NCI-H1092 (cell line): ENCODE data around the gene NRSN2.
"Not testable (repeated sequence)": the region's sequence is repeated elsewhere in the genome, so short reads cannot be mapped to it uniquely, and the experiment has no call there.

Experiments used
- DNase-seq: peaks from one replicate; lab custom pipeline; 2025; lab: John Stamatoyannopoulos, UW

The NRSN2 gene

DNA sequence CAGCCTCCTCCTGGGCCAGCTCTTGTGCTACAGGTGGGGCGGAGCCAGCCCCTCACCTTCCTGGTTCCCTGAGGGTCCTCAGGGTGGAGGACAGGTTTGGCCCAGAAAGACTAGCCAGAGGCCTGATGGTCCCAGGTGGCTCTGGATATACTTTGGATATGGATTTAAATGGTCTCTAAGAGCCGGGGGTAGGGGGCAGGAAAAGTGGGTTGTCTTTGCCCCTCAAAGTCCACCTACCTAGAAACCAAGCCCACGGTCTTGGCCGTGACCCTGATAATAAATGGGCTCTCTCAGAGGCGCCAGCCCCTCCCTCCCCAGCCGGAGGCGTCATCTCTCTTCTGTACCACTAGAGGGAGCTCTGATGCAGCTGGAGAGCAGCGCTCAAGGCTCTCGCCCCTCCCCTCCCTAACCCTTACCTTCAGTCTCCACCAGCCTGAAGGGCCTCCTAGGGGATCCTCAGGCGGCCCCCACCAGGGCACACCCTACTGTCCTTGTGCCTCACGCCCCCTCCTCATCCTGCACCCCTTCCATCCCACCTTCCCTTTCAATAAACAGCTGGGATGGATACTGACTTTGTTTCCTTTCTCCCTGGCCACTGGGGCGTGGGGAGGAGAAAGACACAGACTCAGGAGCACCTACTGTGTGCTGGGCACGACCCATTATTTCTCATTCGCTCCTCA lies 7.5 kb downstream of the NRSN2 start:
- peak; percentile 46 for DNase-seq

DNA sequence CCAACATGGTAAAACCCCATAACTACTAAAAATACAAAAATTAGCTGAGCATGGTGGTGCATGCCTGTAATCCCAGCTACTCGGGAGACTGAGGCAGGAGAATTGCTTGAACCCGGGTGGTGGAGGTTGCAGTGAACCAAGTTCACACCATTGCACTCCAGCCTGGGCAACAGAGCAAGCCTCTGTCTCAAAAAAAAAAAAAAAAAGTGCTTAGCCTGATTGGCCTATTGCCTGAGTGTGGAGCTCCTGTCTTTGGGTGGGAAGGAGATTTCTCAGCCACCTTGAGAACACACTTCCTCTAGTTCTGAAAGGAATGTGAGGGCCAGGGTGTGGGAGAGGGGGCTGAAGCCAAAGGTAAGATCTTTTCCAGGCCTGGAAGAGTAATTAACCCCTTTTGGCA lies 9.2 kb downstream of the NRSN2 start:
- DNase-seq: not testable (repeated sequence)

DNA sequence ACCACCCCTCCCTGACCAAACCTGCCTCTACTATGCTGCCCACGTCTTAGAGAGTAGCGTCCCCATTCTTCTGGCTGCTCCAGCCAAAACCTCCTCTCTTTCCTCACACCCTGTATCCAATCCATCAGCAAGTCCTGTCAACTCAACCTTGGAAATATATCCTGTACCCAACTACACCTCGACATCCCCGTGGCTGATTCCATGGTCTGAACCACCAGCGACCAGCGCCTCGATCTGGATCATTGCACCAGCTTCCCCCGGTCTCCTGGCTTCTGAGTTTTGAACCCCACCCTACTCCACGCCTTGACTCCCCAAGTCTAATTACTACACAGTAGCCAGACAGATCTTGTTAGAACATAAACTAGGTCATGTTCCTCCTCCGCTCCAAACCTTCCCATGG lies 9.8 kb downstream of the NRSN2 start:
- DNase-seq: no peak

DNA sequence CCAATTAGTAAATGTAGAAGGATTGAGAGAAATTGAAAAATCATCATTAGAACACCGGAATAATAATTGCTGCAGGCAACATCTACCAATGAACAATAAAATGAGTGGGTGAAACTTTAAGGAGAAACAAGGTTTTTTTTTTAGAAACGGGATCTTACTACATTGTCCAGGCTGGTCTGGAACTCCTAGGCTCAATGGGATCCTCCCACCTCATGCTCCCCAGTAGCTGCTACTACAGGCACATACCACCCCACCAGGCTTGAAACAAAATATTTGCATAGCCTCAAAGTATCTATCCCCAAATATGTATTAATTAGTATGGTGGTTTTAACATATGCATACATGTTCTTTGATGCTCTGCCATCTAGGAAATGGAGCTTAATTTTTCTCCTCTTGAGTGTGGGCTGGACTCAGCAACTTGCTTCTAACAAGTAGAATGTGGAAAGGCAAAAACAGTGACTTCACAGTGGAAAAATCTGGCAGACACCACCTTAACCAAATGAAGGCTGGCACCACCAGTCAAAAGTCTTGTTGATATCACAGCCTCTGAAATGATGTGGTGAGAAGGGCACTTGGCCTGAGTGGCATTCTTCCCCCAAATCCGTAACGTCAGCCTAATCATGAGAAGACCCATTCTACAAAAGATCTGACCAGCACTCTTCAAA lies 12.1 kb downstream of the NRSN2 start:
- DNase-seq: no peak

DNA sequence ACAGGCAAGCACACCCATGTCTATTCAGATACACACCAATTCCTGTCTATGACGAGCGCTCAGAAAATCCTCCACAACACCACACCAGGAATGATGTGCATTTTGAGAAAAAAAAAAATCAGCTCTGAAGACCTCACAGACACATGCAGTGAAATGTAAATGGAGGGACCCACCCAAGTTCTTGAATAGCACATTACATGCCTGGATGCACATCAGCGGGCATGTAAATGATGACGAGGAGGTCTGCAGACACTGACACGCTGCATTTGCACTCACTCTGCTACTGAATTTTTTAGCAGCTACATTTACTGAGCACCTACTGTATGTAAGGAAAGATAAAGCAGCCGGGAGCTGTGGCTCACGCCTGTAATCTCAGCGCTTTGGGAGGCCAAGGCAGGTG lies 14.7 kb downstream of the NRSN2 start:
- no peak for DNase-seq

DNA sequence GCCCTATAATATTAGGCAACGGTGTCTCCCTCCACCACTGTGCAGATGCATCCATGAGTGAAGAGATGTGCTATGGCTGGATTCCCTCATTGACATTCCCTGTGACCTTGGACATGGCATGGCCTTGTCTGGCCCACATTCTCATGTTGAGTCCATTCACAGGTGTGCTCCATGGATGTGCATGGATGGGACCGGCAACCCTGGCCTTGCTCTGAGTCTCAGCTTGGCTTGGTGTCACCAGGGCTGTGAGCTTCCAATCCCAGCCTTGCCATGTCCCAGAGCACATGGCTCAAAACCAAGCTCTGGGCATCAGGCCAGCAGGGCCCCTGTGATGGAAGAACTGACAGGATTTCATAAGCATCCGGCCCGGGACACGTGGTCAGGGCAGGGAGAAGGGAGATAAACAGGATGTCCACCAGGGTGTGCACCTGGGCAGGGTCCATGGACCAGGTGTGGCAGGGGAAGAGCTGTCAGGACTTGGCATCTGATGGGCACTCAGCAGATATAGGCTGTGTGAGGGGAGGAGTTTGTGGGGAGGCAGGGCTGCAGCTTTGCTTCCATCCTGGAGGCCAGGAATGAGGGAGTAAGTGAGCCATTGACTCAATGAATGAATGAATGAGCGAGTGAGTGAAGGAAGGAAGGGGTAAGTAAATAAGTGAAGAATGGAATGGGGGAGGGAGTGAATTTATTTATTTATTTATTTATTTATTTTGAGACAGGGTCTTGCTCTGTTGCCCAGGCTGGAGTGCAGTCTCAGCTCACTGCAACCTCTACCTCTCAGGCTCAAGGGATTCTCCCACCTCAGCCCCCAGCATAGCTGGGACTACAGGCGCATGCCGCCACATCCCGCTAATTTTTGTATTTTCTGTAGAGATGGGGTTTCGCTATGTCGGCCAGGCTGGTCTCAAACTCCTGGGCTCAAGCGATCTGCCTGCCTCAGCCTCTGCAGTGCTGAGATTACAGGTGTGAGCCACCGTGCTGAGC lies 15.7 kb downstream of the NRSN2 start:
- DNase-seq: peak; percentile 50

DNA sequence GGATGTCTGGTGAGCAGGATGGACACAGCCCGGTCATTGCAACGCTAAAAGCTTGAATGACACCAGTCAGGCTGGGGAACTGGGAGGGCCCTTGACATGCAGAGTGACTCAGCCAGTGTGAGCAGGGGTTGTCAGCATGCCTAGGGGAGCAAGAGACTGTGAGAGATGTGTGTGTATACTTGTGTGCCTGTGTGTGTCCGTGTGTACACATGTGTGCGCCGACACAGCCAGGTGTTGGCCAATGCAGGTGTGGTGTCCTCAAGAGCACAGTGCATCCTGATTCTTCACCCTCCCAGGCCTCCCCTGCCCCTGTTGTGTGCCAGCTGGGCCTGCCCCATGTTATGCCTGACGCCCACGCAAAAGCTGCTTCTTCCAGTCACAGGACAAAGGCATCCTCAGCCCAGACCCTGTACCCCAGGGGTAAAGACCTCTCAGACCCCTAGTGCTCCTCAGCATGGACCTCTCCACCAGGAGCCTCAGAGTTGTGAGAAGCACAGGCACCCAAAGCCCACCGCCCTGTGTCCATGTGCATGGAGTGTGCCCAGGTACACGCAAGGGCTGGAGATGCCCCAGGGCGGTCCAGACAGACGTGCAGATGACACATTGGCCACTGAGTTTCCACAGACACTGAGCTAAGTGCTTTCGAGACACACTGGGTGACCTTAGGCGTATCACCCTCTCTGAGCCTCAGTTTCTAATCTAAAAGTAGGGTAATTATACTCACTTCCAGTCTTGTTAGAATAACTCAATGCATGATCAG lies 16.6 kb downstream of the NRSN2 start:
- DNase-seq: no peak

DNA sequence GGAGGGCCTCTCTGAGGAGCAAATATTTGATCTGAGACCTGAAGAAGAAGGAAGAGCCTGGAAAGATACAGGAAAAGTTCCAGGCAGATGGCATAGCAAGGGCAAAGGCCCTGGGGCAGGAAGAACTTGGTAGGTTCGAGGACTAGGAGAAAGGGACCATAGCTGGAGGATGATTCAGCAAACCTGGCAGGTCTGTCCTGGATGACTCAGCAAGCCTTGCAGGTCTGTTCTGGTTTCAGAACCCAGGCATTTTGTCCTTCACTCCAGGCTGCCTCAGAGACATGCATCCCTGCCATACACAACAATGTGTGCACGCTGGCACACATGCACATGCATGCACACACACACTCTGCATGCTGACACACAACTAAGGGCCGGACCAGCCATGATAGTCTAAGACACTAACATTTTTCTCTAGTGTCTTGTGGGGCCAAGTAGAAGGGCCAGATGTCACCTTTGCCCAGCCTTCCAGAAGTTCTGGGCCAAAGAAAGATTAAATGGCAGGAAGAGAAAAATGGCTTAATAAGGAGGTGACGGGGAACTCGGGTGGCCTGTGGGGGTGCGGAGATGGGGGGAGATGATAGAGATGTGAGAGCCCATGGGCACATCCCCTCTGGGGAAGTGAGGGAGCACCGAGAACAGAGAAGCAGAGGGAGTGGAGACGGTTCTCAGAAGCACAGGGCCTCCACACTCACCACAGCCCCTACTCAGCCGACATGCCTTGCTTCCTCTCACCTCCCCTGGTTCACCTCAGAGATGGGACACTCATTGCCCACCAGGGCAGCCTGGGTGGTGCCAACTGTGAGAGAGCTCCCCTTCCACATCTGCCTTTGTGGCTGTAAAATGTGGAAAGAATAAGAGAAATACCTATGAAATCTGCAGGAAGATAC lies 18.2 kb downstream of the NRSN2 start:
- DNase-seq: no peak

DNA sequence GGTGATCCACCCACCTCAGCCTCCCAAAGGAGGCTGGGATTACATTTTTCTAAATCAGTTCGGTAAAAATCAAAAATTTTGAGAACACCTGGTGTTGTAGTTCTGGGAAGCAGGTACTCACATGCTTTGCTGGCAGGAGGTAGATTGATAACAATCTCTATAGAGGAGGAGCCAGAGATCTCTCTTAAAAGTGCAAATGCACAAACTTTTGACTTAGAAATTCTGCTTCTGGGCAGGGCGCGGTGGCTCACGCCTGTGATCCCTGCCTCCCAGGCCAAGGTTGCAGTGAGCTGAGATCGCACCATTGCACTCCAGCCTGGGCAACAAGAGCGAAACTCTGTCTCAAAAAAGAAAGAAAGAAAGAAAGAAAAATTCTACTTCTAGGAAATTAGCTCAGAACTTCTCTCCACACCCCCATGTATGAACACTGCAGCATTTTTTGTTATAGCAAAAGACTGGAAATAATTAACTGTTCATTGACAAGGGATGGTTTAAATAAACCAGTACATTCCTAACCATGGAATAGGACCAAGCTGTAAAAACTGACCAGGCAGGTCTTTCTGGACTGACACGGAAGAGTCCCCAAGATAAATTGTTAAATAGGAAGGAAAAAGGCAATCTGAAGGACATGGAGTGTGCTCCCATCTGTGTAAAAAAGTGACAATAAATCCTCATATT lies 19.3 kb downstream of the NRSN2 start:
- no peak for DNase-seq

DNA sequence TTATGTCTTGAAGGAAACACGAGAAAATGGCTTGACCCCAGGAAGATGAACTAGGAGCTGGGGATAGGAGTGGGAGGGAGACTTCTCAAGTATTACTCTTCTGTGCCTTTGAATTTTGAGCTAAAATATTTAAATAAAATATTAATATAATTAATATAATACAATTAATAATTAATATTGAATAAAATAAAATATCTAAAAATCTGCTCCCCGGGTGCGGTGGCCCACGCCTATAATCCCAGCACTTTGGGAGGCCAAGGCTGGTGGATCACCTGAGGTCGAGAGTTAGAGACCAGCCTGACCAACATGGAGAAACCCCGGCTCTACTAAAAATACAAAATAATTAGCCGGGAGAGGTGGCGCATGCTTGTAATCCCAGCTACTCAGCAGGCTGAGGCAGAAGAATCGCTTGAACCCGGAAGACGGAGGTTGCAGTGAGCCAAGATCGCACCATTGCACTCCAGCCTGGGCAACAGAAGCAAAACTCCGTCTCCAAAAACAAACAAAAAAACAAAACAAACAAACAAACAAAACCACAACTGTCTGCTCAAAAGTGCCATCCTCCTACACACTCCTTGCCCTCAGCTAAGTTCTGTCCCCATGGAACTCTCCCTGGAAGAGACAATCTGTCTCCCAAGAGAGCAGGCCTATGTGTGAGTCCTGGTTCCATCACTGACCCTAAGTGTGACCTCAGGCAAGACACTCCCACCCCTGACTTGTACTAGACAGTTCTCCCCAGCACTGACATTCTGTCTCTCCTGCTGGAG lies 20.0 kb downstream of the NRSN2 start:
- no peak for DNase-seq

DNA sequence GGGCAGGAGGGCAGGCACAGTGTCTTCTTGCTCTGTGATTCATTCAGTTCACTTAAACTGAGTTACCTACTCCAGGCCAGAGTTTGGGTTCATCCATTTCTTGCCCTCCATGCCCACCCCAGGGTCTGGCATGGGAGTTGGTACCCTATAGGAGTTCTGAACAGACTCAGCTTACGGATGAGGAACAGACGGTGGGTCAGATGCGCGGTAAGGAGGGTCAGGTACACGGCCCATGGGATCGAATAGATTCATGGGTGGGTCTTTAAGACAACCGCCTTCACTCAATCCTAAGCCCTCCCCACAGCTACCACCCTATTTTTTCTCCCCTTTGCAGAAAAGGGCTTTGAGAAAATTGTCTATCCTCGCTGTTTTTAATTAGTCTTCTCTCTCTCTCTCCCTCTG lies 20.6 kb downstream of the NRSN2 start:
- no peak for DNase-seq

DNA sequence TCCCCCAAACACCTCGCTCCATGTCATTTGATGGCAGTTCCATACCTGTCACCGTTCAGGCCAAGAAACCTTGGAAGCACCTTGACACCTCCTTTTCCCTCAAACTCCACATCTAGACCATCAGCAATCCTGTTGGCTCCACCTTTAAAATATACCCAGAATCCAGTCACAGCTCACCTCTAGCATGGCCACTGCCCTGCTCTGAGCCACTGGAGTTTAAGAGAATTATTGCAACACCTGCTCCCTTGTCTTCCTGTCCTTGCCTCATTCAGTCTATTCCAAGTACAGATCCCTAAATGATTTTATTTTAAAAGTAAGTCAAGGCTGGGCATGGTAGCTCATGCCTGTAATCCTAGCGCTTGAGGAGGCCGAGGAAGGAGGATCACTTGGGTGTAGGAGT lies 22.0 kb downstream of the NRSN2 start:
- DNase-seq: no peak

DNA sequence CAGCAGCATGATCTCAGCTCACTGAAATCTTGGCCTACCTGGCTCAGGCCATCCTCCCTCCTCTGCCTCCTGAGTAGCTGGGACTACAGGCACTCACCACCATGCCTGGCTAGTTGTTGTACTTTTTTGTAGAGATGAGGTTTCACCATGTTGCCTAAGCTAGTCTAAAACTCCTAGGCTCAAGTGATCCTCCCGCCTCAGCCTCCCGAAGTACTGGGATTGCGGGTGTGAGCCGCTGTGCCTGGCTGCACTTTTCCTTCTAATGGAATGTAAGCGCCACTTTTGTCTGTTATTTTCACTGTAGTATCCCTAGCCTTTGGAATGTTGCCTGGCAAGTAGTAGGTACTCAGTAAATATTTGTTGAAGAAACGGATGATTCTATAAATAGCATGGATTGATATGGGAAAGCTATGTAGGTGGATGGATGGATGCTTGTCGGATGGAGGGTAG lies 23.3 kb downstream of the NRSN2 start:
- DNase-seq: no peak

DNA sequence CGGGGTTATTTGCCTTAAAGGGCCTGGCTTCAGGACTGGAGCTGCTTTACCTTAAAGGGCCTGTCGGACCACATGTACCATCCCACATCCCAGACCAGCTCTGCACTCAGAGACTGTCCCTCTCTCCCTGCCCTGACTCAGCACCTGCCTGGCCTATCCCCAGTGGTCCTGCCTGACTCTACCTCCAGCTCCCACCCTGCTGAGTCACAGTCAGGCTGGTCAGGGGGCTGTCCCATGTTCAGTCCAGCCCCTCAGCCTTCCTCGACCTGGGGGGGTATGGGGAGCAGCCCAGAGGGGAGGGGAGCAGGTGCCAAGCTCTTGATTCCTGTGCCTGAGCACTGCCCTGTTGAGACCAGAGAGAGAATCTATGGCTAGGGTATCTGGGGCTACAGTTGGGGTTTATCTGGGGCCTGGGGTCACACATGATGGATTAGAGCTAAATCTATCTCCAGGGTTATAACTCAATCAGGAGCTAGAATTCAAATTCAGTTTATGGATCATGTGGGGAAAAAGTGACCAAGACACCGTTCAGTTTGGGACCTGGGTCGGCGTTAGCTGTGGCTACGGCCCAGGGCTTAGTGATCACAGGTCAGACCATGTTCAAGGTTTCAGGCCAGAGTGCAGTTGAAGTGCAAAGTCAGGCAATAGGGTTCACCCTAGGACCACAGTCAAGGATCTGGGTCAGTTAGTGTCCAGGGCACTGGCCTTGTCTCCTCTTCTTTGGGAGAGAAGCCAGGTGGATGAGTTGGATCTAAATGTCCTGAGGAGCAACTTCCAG lies 24.3 kb downstream of the NRSN2 start:
- no peak for DNase-seq

DNA sequence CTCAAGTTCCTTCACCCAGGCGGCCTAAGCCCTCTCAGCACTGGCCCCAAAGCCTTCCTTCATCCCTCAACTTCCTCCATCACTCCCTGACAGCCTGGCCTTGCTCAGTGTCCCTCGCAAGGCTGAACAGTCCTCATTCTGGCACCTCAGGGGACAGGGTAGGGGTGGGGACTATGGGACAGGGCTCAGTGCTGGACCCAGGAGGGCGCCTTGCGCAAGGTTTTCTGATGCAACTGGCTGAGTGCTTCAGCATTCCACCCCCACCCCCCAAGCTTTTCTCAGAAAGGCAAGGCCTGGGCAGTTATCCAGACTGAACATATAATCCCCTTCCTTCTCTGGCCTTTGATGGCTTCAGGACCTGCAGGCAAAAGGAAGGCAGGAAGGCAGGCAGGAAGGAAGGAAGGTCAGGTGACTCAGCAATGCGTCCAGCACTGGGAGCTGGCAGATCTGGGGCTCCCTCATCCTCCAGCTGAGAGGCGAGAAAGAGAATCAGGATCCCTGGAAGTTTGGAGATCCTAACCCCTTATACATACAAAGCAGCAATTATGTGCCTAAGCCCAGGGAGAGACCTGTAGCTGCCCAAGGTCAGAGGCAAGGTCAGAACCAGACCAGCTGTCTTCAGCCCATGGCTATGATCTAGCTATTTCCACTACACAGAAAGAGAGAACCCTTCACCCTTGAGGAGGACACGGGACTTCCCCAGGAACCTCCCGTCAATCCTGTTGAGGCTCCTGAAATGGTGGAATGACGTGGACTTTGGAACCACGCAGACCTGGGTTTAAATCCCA lies 25.0 kb downstream of the NRSN2 start:
- no peak for DNase-seq

DNA sequence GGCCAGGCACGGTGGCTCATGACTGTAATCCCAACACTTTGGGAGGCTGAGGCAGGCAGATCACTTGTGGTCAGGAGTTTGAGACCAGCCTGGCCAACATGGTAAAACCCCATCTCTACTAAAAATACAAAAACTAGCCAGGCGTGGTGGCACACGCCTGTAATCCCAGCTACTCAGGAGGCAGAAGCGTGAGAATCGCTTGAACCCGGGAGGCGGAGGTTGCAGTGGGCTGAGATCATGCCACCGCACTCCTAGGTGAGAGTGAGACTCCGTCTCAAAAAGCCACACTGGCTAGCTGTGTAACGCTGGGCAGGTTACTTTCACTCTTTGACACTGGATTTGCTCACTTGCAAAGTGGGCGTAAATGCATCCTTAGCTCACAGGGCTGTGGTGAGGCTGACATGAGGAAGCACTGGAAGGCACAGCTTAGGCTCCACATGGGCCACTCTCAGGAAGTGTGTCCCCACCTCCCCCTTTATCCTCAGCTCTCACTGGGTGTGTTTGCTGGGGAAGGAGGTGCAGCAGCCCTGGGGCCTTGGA lies 25.7 kb downstream of the NRSN2 start:
- not testable (repeated sequence) for DNase-seq

DNA sequence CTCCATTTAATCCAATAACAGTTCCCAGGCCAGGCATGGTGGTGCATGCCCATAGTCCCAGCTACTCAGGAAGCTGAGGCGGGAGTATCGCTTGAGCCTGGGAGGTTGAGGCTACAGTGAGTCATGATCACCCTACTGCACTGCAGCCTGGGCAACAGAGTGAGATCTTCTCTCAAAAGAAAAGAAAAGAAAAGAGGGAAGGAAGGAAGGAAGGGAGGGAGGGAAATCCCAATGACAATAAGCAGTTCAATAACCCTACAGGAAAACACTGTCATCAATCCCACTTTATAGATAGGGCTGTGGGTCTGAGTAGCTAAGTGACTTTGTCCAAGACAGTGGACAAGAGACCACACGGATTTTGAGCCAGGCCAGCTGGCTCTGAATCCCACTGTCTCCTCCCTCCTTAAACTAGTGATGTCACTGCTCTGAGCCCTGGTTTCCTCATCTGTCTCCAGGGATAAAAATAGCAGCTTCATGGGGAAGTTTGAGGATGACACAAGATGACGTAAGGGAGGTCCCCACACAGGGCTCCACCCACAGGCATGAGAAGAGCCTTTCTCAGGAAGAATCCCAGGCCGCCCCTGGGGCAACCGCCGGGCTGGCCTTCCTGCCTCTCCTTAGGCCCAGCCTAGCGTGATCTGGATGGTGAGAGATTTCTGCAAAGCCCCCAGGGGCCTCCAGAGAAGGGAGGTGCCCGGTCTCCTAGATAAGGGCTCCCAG lies 26.4 kb downstream of the NRSN2 start:
- DNase-seq: no peak
